NCI-H510A (cell line): ENCODE data around the gene DLX1.

Experiments
- DNase-seq: peaks from one replicate; lab custom pipeline; 2025; lab: John Stamatoyannopoulos, UW

DLX1 gene

DNA sequence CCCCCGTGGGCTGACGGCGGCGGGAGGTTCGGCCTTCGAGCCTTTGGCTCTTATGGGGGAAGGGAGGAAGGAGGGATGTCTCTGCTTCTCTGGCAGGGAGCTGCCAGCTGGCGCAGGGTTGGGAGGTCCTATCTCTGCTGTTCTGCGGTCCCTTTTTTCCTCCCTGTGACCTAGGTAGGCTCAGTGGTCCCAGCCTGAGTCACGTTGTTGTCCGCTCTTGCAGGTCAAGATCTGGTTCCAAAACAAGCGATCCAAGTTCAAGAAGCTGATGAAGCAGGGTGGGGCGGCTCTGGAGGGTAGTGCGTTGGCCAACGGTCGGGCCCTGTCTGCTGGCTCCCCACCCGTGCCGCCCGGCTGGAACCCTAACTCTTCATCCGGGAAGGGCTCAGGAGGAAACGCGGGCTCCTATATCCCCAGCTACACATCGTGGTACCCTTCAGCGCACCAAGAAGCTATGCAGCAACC is 2.5 kb downstream of the DLX1 start:
- no peak for DNase-seq

DNA sequence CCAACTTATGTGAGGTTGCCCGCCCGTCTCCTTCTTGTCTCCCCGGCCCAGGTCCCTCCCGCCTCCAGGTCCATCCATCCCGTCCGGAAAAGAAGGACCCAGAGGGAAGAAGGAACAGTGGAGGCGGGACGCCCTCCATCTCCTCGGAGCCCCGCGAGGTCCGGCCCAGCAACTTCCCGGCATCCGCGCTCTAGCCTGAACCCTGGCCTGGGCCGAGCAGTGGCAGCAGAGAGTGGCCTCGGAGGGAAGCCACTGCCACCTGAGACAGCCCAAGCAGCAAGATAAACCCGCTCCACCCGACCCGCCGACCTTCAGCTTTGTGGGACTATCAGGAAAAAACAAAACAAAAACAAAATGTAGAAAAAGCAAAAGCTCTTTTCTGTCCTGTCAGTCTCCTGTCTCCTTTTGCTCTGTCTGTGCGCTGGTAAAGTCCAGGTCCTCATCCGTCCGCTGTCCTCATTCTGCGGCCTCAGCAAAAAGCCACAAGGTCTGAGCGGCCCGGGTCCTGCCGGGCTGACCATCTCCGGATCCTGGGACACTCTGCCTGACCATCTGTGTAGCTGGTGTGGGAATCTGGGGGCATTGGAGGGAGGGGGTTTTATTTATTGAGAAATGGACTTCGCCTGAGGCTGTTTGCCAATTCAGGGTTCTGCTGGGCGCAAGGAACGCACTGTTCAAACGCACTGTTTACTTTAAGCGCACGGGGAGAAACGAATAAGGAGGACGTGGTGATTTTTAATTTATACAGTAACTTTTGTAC is 3.1 kb downstream of the DLX1 start:
- DNase-seq: no peak

DNA sequence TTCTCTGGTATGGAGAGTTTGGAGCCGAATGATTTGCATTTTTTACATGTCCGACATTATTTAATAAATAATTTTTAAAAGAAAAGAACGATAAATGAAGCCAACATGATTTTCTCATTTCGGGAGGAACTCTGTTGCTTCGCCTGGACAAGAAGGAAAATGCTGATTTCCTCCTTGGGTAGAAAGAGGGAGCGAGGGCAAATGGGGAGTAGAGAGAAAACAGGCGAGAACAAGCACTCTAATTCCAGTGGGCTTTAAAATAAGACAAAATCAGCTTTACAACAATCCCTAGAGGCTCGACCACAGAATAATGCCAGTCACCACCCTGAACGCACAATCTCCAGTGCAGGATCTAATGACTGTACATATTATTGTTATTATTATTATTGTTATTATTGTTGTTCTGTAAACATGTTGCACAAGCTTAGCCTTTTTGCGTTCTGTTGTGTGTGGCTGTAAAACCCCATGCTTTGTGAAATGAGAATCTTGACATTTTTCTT is 3.7 kb downstream of the DLX1 start:
- no peak for DNase-seq

DNA sequence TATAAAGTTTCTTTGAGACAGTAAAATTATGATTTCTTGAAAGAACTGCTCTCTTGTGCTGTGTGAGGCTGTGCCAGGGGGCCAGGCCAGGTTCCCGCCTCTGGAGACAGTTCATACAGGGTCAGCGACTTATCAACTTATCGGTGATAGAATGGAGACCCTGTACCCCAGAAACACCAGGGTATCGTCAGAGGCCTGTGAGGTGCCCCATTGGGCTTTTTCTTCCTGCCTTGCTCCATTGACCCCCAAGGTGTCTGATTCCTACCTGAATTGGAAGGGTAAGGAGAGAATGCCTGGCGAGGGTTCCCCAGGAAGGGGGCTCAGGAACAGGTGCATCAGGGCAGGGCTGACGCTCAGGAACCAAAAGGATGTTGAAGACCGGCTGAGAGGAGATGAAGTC is 4.3 kb downstream of the DLX1 start:
- no peak for DNase-seq

DNA sequence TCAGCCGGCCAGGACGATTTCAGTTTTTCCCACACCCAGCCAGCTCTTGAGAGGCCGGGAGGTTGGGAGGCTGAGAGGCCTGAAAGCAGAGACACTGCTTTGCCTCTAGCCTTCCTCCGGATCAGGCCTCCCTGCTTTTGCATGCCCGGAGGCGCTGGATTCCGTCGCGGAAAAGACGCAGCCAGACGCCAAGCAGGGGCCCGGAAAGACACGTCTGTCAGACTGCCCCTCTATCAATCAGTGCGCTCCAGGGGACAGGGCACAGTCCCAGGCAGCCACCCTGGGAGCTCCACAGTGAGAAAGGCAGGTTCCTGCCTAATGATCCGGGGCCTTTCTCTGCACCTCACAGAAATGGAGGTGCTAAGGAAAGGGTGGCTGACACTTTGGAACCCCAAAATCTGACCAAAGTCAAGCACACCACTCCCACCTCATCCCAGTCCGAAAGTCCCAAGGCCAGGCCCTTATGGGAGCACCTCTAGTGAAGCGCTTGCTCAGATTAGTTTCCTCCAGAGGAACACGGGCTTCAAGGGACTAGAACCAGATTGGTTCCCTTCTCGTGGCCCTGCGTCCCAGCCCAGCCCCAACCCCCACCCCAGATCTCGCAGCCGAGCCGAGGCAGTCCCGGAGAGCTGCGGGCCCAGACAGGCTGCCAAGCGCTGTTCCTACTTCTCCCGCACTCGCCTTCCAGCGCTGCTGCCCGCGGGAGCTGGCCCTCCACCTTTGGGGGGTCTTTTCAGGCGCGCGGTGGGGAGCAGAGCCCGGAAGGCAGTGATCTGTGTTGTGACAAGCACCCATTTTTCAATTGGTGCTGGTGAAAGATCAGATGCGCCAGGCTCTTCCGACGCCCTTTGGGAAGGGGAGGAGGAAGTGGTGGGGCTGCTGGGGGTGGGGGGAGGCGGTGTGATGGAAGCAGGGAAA is 5.0 kb downstream of the DLX1 start:
- DNase-seq: no peak

DNA sequence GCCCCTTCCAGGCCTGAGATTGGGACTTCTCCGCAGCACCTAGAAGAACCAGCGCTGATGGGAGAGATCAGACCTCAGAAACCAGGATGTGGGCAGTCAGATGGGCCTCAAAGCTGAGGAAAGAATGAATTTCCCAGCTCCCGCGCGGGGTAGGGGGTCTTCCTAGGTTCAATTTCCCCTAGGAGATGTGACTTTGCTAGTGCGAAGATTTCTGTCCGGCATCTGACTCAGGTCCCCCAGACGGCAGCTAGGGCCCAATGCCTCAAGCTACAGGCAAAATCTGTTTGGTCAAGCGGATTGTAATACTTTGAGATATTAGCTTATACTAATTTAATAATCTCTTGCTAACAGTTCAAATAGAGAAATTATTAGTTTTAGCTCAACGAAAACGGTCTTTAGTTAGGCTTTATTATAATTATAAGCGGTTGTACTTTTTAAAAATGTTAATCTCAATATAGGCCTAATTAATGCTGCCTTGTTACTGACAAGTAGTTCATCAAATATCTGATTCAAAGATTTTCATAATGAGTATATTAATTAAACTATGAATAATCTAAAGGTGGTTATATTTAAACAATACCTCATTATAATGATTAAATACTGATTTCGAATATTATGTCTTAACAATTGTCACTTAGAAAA is 5.8 kb downstream of the DLX1 start:
- no peak for DNase-seq

DNA sequence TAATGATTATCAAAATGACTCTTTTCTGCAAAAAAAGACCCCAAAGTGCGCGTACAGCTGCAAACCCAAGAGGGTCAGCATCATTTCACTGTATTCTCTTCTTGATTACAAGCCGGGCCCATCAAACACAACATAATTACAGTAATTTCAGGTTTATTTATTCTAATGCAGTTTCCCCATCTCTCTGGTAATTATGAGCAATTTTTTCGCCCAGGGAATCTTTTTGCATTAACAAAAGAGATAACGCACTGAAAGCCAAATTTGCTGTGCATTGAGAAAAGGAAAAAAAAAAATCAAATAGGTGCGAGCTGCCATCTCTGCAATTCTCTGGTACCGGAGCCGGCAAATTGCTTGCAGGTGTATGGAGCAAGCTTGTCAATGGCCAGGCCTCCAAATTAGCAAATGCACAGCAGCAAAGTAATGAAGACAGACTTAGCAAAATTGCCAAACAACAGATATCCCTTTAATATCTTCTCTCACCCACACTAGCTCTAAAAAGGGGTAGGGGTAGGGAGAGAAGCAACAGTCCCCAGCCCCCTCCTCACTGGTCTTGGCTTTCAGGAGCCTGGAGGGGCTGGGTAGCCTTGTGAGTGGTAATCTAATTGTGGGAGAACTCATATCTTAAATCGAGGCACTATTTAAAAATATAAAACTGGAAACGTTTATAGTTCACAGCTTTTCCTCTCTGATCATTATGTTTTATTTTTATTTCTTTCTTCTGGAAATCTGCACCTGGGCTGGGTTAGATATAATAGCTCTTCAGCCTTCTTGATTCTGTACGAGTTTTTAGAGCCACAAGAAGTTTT is 6.7 kb downstream of the DLX1 start:
- DNase-seq: no peak

DNA sequence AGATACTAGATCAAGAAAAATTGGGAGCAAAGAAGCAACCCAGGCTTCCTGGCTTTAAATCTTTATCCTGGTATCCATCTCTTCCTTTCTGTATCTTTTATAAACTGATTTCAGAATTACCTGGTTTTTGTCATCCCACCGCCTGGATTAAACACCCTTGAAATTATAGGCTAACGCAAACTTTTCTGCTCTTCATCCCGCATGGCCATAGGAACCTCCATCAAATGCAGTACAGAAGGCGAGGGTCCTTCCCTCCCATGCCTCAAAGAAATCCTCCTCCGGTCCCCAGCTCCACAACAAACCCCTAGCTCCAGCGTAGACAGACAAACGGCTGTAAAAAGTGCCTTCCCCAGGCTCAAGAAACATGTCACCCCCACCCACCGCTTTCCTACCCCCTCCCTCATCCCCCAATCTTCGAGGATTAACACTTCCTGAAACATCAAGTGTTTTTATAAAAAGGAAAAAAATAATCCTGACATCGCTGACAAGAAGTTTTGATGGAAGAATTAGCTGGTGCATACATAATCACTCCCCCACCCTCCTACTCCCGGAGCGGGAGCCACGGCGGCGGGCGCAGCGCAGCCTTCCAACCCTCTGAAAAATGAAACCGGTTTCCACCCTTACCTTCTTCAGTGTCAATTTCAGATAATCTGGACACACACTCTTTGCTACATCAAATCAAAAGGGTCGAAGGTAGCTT is 7.6 kb downstream of the DLX1 start:
- no peak for DNase-seq

DNA sequence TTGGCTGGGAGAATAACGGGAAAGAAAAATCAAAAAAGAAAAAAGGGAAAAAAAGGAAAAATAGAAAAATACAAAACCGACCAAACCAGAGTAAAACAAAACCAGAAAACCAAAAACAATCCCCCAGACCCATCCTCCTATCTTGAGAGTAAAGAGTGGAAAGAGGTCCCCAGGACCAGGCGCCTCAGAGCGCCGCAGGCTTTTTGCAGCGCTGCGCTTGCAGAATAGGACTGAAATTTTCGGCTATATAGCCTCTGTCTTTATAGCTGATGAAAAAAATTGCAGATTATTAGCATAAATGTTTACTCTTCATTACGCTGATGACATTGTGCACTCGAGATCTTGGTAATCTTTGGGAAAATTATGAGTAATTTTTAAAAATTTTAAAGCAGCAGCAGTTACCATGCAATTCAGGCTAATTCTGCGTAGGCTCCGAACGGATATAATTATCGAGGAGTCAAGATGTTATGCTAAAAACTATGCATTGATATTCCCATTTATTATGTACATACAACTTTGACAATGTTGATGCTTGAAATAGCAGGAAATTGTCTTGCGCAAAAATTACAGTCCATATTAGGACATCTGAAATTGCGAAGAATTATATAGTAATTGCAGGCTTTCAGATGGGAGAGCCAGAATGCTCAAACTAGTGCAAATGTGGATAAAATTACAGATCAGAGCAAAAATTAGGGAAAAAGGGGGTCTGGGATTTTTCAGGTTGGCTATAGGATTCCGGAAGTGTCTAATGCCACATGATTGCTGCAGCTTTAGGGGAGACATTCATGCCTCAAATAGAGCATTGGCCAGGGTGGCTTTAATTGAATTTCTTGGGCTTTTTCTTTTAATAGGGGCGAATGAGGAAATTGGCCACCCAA is 8.3 kb downstream of the DLX1 start:
- no peak for DNase-seq

DNA sequence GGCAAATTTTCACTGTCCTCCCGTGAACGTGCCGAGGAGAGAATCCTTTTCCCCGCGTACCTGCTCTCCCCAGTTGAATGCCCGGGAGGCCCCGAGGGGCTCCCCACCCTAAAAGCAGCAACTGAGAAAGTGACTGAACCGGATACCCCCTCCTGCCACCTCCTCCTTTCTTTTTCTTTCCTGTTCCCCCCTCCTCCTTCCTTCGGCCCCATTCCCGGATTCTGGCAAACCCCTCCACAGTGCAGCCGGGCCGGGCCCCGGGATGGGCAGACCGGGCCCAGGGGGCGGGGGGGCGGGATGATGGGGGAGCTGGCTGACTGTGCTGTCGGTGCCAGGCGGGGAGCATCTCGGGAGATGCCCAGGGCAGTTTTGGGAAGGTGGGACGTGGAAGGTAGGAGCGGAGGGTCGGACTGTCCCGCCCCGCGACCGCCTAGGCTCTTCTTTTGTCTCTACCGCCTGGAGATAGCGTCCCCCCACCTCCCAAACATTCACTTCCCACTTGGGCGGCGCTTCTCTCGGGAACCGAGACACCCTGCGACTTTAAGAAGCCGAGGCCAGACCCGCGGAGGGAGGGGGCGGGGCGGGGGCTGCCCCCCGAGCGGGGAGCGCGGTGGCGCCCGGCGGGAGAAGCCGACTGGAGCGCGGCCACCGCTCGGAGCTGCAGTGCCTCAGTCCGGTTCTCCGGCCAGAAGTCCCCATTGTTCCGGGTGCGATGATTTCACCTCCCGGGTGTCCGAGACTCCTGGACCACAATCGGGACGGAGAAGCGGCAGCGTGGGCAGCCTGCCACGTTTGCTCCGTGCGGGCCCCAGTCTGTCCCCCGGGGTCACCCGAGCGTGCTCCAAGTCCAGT is 9.2 kb downstream of the DLX1 start:
- DNase-seq: no peak

DNA sequence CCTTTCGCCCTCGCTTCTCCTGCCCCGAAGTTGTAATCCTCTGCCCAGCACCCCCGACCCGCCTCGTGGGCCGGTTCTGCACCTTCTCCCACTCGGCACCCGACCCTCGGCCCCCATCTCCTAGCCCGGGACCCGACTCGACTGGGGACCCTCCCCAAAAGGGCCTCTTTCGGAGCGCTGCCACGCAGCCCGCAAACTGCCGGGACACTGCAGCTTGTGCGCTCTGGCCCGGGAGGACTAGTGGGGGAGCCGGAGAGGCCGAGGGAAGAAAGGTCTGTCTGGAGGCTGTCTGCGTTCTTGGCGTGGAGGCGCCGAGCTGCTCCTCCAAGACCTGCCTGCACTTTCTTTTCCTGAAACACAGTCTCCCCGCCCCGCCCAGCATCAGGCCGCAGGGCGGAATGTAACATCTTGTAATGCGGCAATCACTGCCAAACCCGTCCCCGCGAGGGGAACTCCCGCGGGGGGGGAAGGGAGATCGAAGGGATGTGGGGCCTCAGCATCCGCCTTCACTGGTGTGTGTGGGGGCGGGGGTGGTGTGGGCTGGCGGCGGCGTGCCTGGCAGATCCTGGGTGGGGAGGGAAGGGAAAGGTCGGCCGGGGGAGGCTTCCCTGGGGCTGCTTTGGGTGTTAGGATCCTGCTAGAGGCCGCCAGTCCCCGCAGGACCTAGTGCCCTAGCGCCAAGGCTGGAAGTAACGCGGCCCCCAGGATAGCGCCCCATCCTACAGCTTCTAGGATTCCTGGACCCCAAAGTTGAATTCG is 10.0 kb downstream of the DLX1 start:
- DNase-seq: peak; percentile 50

DNA sequence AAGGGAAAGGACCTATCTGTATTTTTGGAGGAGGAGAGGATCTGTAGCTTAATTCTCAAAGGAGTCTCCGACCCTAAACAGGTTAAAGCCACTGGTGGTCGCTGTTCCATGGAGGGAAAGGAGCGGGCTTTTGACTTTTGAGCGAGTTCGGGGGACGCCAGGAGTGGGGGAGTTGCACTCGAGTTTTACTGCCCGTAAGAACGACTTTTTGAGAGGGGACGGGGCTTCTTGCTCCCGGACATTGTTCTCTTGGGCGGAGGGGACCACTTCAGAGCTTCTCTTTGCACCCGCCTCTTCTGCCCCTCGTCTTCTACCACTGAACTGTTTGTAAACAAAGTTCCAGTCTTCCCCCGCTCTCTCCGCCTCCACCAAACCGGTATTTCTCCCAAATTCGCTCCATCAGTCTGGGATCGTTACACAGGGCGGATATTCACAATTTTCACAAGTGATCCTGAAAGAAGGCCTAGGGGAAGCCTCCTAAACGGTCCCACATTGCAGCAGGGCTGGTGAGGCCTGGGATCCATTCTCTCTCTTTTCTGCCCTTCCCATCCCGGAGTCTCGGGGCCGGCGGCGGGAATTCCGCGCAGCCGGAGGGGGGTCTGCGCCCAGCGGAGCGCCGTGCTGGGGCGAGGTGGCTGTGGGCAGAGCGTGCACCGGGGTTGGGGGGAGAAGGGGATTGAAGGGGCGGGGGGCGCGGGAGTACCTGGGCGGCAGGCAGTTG is 10.8 kb downstream of the DLX1 start:
- no peak for DNase-seq

DNA sequence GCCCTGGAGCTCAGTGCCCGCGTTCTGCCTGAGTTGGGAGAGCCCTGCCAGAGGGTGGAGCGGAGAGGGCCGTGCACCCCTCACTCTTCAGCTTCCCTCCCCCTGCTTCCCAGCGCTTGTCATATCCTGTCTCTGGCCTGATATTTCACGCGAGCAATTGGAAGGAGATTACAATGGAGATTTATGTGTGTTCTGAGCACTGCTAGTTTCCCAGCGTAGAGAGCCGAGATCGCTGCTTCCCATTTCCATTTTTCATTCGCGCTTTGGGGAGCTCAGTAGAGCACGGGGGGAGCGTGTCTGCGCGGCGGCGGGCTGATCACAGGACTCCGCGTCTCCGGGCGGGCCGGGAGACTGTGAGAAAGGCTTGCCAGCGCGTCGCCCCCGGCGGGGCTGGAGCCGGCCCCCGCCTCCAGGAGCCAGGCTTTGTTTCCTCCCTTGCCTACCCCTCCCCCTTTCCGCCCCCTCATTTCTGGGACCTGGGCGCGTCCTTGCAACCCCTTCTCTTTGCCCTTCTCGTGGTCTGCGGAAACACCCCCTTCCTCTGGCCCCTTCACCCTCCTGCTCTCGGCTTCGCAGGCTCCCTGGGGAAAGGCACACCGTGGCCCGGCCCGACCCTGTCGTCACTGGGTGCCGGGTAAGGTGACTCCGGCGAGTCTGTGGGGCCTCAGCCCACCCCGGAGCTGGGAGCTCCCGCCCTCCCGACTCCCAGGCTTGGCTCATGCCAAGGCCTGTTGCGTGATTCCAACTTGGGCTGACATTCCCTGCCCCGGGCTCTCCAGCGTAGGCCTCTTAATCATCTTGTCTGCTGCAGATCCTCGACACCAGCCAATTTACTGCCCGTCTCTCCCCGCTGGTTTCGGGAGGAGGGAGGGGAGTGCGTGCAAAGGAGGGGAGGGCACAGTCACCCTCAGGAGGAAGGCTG is 11.6 kb downstream of the DLX1 start:
- peak; percentile 15 for DNase-seq

DNA sequence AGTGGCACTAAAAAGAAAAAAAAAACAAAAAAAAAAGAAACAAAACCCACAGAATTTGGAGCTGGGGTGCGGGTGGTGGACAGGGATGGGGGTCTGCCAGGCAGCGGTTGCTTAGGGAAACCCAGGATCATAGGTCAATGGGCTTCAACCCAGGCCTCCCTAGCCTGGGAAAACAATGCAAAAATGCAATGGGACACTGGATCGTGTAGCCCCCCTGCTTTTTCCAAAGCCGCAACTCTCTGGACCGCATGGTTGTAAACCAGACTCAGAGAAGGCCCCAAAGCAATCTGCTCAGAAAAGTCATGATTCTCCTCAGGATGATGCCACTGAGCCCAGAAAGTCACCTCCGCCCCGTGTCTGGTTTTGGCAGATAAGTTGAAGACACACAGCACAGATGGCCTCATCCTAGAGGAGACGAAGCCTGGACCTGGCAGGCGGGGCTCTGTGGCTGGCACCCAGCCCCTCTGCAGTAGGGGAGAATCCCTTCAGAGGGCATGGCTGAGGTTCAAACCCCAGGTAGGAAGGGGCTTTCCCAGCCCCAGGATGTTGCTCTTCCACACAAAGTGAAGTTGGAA is 12.3 kb downstream of the DLX1 start:
- no peak for DNase-seq

DNA sequence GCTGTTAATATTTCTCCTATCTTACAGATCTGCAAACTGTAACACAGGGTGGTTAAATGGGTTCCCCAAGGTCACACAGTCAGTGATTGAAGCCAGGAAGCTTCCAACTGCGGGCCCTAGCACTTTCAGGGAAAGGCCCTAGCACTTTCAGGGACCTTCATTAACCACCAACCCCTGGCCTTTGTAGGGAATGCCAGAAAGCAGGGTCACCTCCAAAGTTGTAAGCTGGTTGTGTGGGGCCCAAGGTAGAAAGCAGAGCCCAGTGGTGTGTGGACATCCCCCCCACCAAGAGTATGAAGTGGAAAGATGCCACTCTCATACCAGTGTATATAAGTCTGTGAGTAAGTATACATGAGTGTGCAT is 13.0 kb downstream of the DLX1 start:
- DNase-seq: no peak
